HG02623 (cell line): ENCODE results near the gene DOCK9.

Experiments used
- ATAC-seq: cut with Tn5 transposase; IDR thresholded peaks from one replicate; pipeline ENCODE4 v1.9.1; 2021; ENCODE audit warnings: moderate library complexity; ENCODE audit not compliant: unreplicated experiment

The DOCK9 gene

DNA sequence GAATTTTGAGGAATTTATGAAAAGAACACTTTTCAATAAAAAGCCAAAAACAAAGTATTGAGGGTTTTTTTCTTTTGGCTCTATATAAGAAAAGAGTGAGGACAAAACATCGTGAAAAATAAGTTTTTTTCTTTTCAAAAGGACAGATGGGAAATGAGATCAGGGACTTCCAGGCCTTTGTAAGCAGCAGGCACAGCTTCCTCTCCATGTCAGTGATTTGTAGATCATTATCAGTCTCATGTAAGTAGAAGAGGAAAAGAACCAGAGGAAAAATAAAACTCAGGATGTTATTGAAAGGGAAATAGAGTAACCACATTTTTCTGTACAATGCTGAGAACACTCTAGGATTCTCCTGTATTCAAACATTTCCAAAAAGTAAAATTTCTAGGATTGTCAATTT, 29.9 kb downstream of the DOCK9 start:
- ATAC-seq: no peak

DNA sequence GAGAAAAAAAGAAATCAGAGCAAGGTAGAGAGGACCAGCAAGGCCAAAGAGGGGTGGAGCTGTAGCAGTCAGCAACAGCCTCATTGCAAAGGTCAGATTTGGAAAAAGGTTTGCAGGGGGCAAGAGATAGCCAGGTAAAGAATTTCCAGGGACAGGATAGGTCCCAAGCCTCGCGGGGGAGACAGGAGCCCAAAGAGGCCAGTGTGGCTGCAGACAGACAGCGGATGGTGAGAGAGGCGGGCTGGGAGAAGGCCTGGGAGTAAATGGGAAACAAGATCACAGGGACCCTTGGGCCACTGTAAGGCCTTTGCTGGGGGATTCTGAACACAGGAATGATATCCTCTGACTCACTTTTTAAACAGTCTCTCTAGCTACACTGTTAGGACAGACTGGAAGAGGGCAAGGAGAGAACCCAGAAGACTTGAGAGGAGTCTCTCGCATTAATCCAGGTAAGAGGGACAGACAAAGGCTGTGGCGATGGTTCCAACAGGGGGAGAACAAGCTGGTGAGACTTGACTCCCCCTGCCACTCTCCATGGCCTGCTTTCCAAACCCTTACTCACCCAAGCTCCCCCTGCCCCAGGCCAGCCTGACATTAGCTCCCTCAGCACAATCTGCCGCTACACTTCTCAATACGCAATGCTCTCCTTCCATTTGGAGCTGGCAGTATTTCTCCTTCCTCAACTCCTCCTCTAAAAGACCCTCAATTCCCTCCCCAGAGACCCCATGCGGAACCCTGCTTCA, 31.8 kb downstream of the DOCK9 start:
- no peak for ATAC-seq

DNA sequence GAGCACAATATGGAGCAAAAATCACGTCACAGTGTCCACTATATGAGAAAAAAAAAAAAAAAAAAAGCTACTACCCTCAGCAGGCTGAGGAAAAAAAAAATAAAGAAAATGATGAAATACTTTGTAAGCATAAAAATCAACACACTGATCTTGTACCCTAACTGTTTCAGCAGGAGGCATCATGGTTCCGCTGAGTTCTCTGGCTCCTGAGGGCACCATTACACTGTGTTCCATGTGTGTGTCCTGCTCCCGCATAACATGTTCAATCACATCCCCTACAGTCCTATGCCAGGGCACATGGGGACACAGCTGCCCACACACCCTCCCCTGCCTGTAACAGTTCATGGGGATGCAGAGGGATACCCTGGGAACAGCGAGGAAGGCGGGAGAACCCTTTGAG, 33.5 kb downstream of the DOCK9 start:
- no peak for ATAC-seq

DNA sequence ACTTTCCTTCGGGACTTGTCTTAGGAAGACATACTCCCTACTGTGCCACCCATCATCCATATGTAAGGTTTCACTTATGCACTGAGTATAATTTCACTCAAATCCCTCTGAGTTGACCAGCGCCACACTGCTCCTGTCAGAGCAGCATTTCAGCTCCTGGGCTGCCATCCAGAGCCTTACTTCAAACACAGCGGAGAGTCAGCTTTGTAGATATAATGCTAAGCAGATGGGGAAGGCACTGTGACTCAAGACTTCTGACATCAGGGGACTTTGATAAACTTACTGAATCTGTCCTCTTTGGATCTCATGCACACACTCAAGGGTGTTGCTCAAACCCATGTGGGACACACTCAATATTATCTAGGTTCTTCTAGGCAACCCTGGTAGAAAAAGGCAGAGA, 34.9 kb downstream of the DOCK9 start:
- ATAC-seq: no peak

DNA sequence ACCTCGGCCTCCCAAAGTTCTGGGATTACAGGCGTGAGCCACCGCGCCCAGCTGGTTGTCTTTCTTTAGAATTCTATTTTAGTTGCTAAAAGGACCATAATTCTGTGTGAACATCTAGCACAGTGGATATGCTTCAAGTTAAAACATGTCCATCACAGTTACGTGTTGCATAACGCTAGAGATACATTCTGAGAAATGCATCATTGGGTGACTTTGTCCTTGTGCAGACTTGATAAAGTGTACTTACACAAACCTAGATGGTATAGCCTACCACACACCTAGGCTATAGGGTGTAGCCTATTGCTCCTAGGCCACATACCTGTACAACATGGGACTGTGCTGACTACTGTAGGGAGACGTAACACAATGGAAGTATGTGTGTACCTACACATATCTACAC, 35.4 kb downstream of the DOCK9 start:
- no peak for ATAC-seq

DNA sequence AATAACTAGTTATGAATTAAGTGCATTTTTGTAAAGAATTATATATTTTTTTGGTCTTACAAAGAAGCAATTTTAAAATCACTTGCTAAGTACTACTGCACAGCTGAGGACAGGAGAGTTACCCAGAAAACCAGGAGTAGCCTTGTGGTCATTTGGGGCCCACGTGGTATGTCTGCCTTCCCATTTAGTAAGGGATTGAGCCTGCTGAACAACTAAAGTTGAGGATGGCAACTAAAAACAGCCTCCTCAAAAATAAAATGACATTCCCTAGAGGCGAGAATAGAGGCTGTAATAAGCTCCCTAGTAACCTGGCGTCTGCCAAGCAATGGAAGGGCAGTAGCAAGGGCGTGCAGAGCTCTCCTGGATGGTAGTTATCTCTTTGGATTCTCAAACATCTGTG, 36.3 kb downstream of the DOCK9 start:
- no peak for ATAC-seq

DNA sequence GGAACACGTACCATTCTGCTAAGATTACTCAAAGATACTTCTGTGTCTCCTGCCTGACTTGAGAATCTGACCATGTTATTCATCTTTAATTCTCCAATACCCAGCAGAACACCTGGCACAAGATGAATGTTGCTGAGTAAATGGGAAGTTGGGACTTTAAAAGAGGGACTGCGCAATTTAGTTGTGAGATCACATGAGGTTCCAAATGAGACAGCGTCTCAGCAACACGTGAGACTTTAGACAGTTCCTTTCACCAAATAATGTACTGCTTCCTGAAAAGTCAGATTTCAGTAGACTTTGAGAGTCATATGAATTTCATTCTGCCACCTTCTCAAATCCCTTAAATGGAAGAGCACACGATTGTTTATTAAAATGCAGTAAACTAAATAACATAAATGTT, 36.7 kb downstream of the DOCK9 start:
- no peak for ATAC-seq

DNA sequence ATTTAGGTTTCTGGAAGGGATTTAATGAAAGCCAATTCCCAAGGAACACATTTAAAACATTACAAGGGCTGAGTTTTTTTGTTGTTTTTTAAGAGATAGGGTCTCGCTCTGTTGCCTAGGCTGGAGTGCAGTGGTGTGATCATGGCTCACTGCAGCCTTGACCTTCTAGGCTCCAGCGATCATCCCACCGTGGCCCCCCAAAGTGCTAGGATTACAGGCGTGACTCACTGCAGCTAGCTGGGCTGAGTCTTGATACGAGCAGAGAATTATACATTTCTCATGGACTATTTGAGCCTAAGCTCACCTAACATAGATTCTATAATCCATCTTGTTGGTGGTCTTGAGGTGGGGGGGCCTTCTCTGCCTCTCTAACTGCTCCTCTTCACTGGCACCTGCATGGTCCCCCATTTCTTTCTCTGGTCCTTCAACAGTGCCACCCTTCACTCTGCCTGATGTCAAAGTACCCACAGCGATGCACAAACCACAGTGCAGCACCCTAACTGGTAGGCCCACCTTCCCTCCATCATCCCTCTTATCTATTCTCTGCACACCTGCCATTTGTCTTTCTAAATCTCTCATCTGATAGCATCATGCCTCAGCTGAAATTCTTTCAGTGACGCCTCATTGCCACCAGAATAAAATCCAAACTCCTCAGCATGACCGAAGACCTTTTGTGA, 37.4 kb downstream of the DOCK9 start:
- ATAC-seq: no peak

DNA sequence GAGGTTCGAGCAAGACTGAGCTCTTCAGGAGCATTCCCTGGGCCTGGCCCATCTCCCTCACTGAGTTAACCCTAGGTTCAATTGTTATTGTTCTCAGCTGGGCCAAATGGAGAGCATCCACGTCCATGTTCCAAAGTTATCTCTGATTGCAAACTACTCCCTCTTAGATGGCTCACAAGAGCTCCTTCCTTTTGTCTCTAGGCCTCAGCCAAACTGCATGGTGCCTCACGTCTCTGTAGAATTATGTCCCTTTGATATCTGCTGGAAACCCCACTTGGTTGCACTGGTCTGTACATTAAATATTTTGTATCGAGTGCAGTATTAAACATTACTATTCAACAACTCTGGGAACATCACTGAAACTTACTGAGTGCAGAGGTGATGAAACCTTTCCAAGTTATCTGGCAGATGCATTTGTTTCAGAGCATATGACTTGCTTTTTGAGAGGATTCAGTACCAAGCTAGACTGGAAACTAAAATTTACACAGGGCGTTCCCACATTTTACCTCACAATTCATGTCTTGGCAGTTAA, 38.1 kb downstream of the DOCK9 start:
- ATAC-seq: no peak

DNA sequence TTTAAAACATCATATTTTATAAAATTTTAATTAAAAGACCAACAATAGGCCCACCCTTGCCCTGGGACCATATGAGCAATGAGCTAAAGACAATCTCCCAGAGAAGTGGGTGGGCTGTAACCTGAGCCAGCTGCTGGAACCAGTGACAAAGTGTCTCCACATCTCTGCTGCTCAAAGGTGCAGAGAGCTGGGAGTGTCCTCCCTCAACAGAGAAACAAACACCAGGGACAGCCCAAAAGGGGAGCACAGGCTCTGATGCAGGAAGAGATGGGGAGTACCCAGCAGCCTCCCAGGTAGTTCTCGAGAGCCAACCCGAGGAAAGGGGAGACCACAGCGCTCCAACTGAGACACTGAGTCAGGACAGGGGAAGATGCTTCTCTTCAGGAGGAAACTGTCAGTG, 39.1 kb downstream of the DOCK9 start:
- ATAC-seq: no peak

DNA sequence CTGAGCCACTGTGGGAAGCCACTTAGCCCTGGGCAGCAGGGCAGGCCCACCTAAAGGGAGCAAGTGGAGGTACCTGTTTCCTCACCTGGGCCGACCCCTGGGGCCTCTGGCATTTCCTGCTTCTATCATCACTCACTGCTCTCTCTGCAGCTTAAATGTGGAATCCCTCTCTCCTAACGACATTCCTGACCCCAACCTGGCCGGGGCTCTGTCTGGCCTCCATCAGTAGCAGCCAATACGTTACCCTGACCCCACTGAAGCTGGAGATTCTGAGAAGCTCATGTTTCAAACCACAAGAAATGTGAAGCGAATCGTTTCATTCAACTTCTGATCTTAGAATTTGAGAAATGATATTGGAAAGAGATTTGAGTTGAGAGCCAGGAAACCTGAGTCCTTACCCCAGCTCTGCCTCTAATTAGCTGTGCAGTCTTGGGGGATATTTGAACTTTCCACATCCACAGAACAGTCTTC, 39.9 kb downstream of the DOCK9 start:
- no peak for ATAC-seq

DNA sequence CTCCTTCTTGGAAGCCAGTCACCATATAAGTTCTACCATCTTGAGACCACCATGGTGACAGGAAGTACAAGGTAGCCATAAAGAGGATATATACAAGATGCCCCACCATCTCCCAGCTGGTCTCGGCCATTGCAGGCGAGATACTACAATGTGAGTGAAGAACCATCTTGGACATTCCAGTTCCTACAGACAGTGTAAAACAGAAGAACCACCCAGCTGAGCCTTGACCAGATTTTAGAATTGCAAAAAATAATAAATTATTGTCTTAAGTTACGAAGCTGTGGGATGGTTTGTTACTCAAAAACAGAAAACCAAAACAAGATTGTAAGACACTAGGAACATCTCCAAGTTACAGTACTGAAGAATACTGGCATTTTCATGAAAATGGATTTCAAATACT, 43.6 kb downstream of the DOCK9 start:
- ATAC-seq: no peak

DNA sequence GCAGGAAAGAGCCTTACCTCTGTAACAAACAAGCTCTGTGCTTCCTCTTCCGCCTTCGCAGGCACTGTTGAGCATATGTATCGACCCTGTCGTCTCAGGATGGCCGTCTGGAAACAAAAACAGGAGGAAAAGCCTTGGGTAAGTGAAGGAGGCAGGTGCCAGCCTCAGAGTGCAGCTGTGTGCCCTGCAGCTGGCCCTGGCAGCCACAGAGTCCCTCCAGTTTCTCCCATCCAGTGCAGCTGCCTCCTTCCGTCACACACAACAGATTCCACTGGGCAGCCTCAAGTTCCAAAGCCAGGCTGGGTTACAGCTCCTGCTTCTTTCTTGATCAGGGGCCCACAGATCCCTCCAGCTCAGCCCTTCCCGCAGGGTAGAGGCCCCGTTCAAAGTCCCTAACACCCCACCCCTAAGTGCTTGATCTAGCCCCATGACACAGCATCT, 47.7 kb downstream of the DOCK9 start:
- ATAC-seq: no peak

DNA sequence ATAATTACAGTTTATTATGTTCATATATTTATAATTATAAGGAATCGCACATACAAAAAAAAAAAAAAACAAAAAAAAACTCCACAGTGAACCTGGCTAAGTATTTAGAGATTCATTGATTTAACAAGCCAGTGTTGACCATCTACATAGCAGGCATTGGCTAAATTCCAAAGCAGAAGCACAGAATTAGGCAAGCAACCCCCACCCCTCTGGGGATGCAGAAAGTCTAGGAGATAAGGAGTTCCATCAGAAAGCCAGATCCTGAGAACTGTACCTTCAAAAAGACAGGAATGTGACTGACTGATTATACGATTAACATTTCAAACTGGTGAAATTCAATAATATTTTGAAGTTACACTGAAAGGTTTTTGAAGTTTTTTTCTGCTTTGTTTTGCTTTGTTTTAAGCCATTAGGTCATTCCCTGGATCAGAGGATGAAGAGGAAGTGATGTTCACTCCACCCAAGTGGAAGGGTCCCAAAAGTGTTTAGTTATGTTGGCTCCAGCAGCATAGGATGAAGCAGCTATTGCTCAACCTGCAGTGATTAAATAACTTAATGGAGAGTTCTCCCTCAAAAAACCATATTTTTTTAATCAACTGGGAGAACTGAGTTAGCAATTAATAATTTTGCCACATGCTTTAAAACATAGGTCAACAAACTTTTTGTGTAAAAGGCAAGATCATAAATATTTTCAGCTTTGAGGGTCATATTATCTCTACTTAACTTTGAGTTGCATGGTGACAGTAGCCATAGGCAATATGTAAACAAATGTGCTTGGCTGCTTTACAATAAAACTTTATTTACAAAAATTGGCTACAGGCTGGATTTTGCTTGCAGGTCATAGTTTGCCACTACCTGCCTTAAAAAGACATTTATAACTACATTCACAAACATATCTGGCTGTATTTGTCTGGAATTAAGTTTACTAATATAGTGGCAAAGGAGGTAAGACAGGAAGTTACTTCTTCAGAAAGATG, 49.6 kb downstream of the DOCK9 start:
- no peak for ATAC-seq

DNA sequence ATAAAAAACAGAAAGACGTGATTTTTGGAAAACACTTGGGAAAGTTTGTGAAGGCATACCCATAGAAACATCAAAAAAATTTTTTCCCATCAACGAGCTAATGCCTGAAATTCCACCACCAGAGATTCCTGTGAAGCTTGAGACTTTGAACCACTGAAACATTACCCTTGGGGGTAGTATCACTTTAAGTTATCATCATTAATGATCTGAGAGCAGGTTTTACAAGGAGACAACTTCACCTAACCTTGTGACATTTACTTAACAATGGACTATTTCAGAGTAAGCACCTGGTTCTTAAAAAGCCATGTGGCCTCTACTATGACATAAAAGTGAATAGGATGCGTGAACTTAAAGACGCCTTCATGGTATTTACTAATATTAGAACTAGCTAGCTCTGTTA, 51.9 kb downstream of the DOCK9 start:
- no peak for ATAC-seq

DNA sequence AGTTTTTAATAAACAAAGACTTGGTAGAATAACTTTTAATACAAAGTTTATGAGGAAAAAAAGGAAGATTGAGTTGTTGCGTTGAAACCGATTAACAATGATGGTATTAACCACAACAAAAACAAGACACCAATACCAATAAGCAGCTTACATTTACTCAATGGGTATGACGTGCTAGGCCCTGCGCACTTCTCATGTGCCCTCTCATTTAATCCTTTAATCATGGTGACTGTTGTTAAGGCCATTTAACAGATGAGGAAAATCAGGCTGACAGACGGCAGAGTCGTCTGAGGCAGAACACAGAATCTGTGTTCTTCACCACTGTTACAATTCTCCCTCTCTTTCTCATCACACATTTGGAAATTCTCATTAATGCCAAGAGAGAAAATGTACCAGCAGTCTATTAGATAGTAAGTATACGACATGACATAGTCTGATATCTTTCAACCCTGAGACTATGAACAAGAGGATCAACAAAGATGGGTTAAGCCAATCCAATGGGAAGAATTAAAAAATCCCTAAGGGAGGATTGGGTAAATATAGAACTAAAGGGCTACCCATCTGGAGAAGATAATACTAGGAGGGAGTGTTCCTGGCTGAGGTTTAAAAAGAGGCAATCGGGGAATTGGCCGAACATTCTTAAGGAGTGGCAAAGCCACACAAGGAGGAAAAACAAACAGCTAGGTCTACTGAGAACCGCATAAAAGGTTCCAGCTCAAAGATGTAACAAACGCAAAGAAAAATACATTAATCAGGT, 54.0 kb downstream of the DOCK9 start:
- no peak for ATAC-seq

DNA sequence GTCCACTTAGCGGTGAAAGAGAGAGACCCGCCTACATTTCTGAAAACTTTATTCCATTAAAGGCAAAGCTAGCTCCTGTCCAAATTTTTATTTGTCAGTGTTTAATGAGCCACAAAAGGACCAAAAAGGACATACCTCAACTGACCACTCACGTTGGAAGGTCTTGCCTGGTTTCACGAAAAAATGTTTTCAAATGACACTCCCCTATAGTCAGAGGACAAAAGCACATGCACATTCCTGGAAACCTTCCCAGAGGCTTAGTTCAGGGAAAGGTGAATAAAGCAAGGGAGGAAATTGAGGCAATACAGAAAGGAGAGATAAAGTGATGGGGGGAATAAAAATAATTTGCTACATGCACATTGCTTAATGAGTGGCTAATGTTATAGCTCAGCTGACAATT, 55.6 kb downstream of the DOCK9 start:
- ATAC-seq: no peak

DNA sequence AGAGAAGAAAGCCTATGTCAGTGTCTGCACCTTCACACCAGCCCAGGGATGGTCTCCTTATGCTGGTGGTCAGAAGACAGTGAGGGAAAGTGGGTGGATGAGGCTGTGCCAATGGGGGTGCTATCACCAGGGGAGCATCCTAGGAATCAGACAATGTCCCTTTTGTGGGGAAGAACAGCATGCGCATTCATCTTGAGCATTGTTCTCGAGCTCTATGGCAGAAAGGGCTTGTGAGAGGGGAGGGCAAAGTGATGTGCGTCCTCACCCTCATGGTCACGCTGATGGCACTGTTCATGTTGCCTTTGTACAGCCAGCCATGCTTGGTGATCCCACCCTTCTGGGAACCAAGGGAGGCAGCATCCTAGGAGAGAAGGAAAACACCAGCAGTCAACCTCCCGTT, 56.1 kb downstream of the DOCK9 start:
- no peak for ATAC-seq

DNA sequence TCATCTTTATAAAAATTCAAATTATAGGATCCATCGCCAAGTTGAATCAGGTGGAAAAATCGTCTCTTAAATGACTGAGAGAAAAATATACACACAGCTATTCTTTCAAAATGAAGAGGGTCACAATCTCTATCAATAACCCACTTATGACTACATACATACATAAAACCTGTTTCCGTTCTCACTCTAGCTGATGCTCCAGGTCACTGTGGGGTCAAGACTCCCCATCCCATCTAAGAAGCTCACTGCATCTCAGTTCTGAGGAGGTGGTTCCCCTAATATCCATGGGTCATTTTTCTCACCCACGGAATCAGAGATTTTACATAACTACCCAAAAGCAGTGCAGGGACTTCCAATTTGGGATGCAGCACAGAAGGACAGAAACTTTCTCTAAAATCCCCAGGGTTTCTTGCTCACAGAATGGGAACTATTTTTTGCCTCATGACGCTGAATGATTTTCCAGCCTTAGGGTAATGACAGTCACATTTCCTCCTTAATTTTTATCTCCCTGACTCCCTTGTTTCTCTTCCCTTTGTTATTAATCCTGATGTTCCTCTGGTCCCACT, 56.8 kb downstream of the DOCK9 start:
- ATAC-seq: no peak

DNA sequence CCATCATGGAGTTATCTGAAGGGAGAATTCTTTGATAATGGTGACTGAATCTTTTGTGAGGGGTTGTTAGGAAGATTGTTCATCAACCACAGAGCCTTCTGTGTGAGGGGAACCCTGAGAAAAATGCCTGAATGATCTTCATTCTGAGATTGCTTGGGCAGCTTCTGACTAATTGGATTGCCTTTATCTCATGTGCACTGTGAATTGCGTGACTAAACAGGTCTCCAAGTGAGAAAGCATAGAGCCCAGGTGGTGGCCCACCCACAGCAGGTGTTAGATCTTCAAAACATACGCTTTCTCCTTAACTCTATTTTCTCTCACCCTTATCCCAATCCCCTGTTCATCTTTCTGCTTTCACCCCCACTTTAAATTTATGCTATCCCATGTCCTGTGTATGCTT, 58.3 kb downstream of the DOCK9 start:
- ATAC-seq: no peak
